GM12874 (cell line): Measurements from ENCODE around the gene TUBGCP6.

Source experiments
- TF ChIP-seq, protein P1 (sequence below): IDR thresholded peaks from 2 replicates; pipeline ENCODE4 v1.5.1; 2011; ENCODE audit warnings: low read depth, mild to moderate bottlenecking, control low read depth, low read length, moderate library complexity; ENCODE audit not compliant: insufficient read depth

The TUBGCP6 gene

DNA sequence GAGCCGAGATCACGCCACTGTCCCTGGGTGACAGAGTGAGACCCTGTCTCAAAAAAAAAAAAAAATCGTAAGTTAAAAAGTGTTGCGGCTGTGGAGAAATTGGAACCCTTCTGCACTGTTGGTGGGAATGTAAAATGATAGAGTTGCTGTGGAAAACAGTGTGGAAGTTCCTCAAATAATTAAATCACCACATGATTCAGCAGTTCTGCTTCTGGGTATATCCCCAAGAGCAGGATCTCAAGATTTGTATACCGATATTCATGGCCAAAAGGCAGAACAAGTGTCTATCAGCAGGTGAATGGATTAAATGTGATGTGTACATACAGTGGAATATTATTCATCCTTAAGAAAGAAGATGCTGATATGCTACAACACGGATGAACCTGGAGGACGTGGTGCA is 40.3 kb downstream of the TUBGCP6 start:
- TF ChIP-seq, protein P1, sequence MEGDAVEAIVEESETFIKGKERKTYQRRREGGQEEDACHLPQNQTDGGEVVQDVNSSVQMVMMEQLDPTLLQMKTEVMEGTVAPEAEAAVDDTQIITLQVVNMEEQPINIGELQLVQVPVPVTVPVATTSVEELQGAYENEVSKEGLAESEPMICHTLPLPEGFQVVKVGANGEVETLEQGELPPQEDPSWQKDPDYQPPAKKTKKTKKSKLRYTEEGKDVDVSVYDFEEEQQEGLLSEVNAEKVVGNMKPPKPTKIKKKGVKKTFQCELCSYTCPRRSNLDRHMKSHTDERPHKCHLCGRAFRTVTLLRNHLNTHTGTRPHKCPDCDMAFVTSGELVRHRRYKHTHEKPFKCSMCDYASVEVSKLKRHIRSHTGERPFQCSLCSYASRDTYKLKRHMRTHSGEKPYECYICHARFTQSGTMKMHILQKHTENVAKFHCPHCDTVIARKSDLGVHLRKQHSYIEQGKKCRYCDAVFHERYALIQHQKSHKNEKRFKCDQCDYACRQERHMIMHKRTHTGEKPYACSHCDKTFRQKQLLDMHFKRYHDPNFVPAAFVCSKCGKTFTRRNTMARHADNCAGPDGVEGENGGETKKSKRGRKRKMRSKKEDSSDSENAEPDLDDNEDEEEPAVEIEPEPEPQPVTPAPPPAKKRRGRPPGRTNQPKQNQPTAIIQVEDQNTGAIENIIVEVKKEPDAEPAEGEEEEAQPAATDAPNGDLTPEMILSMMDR: no peak

DNA sequence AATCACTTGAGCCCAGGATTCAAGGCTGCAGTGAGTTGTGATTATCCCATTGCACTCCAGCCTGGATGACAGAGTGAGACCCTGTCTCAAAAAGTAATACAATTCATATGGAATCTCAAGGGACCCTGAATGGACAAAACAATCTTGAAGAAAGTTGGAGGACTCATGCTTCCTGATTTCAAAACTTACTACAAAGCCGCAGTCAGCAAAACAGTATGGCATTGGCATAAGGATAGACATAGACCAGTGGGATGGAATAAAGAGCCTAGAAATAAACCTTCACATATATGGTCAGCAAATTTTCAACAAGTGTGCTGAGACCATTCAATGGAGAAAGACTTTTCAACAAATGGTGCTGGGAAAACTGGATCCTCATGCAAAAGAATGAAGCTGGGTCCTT is 41.5 kb downstream of the TUBGCP6 start:
- TF ChIP-seq, protein P1: no peak

DNA sequence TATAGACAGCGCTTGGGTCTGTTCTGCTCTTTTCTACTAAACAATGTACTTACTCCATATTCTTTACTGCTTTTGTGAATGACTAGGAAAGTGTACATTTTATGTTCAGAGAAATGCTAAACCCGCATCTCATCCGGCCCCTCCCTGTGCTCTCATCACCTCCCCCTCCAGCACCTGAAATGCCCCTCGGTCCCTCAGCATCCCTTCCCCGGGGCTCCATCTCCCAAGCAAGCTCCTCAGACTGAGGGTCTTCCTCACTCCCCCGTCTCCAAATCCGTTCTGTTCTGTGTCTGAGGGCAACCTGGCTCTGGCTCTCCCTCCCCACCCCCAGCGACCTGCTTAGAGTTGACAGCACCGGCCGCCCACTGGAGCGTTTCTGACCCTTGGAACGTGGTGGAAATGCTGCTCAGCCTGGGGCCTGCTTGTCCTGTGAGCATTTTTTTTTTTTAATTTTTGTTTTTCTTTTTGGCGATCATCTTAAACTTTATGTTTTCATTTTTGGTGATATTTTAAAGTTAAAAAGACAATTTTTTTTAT is 42.6 kb downstream of the TUBGCP6 start:
- TF ChIP-seq, protein P1: no peak

DNA sequence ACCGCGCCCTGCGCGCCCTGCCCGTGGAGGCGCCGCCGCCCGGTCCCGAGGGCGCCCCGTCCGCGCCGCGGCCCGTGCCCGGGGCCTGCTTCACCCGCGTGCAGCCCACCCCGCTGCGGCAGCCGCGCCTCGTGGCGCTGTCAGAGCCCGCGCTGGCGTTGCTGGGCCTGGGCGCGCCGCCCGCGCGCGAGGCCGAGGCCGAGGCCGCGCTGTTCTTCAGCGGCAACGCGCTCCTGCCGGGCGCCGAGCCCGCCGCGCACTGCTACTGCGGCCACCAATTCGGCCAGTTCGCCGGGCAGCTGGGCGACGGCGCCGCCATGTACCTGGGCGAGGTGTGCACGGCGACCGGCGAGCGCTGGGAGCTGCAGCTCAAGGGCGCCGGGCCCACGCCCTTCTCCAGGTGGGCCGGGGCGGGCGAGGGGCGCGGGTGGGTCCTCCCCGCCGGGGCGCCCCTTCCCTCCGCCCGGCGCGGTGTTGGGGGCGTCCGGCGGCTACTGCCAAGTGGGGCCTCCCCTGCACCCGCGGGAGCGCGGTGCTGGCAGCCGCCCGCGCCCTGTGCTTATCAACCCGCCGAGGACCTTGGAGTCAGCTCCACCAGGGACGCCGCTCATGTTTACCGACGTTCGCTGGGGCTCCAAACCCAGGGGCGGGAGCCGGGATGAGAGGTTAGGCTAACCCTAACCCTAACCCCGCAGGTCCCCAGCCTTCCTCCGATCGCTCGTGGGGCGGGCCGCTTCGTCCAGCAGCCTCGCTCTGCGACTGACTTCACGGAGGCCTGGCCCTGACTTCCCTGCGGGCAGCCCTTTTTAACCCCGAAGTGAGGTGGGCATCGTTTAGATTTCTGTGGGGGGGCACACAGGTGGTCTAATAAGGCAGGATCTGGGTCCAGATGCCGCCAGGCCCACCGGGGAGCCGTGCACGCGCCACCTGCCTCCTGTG is 43.4 kb downstream of the TUBGCP6 start:
- TF ChIP-seq, protein P1: no peak

DNA sequence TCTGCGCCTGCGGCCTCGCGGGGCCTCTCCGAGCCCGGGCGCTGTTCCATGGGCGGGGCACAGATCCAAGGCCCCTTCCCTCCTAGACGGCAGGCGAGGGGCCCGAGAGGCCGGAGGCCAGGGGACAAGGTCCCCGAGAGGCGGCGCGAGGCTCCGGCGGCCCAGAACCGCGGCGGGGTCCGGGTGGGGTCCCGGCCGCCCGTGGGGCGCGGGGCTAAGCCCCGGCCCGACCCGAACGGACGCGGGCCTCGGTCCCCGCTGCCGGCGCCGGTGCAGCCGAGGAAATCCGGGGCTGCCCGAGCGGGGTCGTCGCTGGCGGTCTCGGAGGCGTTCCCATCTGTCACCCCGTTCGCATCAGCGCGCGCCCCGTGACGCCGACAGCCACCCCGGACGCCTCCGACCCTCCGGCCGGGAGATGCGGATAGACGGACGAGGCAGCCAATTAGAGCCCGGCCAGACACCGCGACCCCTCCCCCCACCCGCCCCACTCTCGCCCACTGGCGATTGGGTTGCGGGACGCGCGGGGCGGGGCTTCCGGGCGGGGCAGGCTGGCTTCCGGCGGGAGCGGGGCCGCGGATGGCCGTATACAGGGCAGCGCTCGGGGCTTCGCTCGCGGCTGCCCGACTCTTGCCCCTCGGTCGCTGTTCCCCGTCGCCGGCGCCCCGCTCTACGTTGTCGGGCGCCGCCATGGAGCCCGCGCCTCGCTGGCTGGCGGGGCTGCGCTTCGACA is 44.2 kb downstream of the TUBGCP6 start, which contains the start of gene SELENOO:
SELENOO (plus strand) TSS at position 551 of the 730 bp plus-strand sequence; CDS start at position 577, 26 bp downstream.
- TF ChIP-seq, protein P1: no peak

DNA sequence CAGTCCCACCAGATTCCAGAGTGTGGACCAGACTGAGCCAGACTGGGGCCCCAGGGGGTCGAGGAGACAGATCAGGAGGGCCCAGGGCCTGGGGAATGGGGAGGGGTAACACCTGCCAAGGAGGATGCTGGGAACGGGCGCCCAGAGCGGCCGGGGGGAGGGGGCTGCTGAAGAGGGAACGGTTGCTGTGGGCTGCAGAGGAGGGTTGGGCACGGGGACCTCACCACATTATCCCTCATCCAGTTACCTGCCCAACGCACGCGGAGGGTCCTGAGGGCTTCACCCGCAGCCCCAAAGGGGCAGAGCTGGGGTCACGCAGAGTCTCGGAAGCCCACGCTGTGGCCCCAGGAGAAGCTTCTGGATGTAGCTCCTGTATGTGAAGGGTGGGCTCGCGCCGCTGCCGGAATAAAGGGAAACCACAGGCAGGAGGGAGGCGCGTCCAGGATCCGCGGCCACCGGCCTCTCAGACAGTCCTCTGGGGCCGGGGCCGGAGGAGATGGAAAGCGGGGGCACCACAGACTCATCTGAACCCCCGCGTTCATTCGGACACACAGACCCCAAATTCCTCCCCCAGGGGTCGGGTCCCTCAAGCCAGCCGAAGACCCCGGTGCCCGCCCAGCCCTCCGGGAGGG is 44.9 kb downstream of the TUBGCP6 start:
- TF ChIP-seq, protein P1: no peak
